GM12874 (cell line): ENCODE data around the gene TAF1L.

Experiments
- CTCF ChIP-seq: IDR thresholded peaks from 2 replicates; pipeline ENCODE4 v1.5.1; 2011; ENCODE audit warnings: low read depth, mild to moderate bottlenecking, control low read depth, low read length, moderate library complexity; ENCODE audit not compliant: insufficient read depth

The TAF1L gene

GRCh38 chr9:32663741-32664140 is 28.3 kb upstream of the TAF1L start:
- TF ChIP-seq CTCF, result no peak

- TF ChIP-seq CTCF, result no peak
Observed at GRCh38 chr9:32647671-32648070, 12.2 kb upstream of the TAF1L start.

GRCh38 chr9:32644698-32645097 is 9.2 kb upstream of the TAF1L start:
- no peak for TF ChIP-seq CTCF

GRCh38 chr9:32631991-32632390 is 3.5 kb downstream of the TAF1L start:
- no peak for TF ChIP-seq CTCF

- TF ChIP-seq CTCF, result no peak
Observed at GRCh38 chr9:32627394-32627954, 8.0 kb downstream of the TAF1L start.

- no peak for TF ChIP-seq CTCF
Observed at GRCh38 chr9:32625320-32625719, 10.1 kb downstream of the TAF1L start.

- TF ChIP-seq CTCF, result no peak
Observed at GRCh38 chr9:32622948-32623347, 12.5 kb downstream of the TAF1L start.

- no peak for TF ChIP-seq CTCF
Observed at GRCh38 chr9:32618261-32618660, 17.2 kb downstream of the TAF1L start.
